SU-DHL-6 (cell line): ENCODE measurements around the gene STK39.

ENCODE experiments used
- CTCF ChIP-seq: fragments of 200-600 bp; sonication (generic); IDR thresholded peaks from one replicate; pipeline ENCODE4 v1.5.1; 2017; ENCODE audit warnings: antibody characterized with exemption, mild to moderate bottlenecking, low read length, moderate library complexity; ENCODE audit not compliant: insufficient read depth, poor library complexity, severe bottlenecking
- EZH2phosphoT487 ChIP-seq: fragments of 200-600 bp; sonication (generic), shearing (Covaris generic); conservative IDR thresholded peaks from 2 replicates; pipeline ENCODE4 v1.6.1; 2018; ENCODE audit warnings: mild to moderate bottlenecking, antibody characterized with exemption, low read length, moderate library complexity, mixed read lengths

DNA sequence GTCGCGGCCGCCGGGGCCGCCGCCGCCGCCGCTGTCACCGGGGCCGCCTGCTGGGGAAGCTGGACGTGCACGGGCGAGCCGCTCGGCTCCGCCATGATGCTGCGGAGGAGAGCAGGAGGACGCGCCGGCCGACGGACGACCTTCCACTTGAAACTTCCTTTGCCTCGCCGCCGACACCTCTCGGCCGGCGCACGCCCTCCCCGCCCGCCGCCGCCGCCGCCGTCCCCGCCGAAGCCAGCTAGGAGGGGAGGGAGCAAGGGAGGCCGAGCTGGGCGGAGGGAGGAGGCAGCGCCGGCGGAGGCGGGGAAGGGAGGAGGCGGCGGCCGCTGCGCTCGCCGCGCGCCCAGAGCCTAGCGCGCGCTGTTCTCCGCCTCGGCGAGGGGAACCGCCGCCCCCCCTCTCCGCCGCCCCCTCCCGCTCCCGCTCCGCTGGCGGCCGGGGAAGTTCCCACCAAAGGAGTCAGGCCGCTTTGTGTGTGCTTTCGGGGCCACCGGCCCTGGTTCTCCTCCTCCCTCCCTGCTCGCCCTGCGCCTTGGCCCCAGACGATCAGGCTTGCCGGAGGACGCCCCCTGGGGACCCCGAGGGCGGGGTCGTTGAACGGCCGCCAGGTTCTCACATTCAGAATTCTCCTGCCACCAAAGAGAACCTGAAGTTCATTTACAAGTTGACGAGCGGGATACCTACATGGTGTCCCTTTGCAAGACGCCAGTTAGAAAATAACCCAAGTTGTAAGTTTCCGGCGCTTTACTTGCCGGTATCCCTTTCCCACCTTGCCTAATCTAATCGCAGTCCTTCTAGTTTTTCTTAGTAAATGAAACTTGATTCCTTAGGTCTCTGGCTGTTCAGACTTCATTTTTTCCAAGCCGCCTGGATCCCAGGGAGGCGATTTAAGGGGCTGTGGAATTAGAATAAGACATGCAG is at the start of gene STK39:
- TF ChIP-seq CTCF: no peak
- TF ChIP-seq EZH2phosphoT487: no peak
